ENCODE measurements around the gene USP6. TPM values are rescaled to one million over a fixed set of nuclear protein-coding genes. Genes with fewer than 3 reads are reported as not detected.
A peak's percentile ranks its signal among the peaks of the same experiment; 100 is the strongest.

The USP6 gene
- total RNA-seq, 1 experiment from 2014 or later = 0.11 TPM

- no peaks in the 10 kb centered on the region for H4K20me1 ChIP-seq (ENCODE audit: insufficient read depth)
- peaks cover 8% of the 10 kb centered on the region for H3K4me1 ChIP-seq (replicated peaks; ENCODE audit: insufficient read depth)
- no peaks in the 10 kb centered on the region for H3K79me2 ChIP-seq (ENCODE audit: low read depth)
- H3K4me3 ChIP-seq = no peak overlapping the region
- H3K36me3 ChIP-seq (ENCODE audit: low read depth) = no peaks in the 10 kb centered on the region
- POLR2A ChIA-PET (ENCODE audit: unreplicated experiment) = no interaction called here
- CTCF ChIA-PET = no interaction called here
- peaks cover 4% of the 10 kb centered on the region; the same call in 1 of the 2 replicates for H3F3A ChIP-seq (ENCODE audit: insufficient read depth, low read depth)
- intact Hi-C loops (cut with micrococcal nuclease; ENCODE audit: unreplicated experiment) = no loop called here
- H2AFZ ChIP-seq = no peak overlapping the region
- no peak for DNase-seq
- no peak overlapping the region for H3K4me2 ChIP-seq
- no peaks in the 10 kb centered on the region for H3K9me3 ChIP-seq (ENCODE audit: insufficient read depth, low read depth)
- TF ChIP-seq CTCF (conservative IDR thresholded peaks at IDR 0.05) = no peak
- TF ChIP-seq EZH2 (IDR thresholded peaks at IDR 0.05; ENCODE audit: low read depth) = no peak
- no peaks in the 10 kb centered on the region for H3K9me2 ChIP-seq (ENCODE audit: insufficient read depth)
- no TSS peak for BruUV-seq (replicated peaks)
- H3K27me3 ChIP-seq (ENCODE audit: insufficient read depth, low read depth) = no peaks in the 10 kb centered on the region
- H3K27ac ChIP-seq = no peak overlapping the region
Observed at GRCh38 chr17:5203178-5203907, 87.5 kb downstream of the USP6 start.

- ChIA-PET CTCF (no interaction called here), POLR2A (ENCODE audit: unreplicated experiment) (no interaction called here)
- H3K9me3 ChIP-seq (ENCODE audit: insufficient read depth, low read depth) = no peaks in the 10 kb centered on the region
- peaks cover 4% of the 10 kb centered on the region; the same call in 1 of the 2 replicates for H3F3A ChIP-seq (ENCODE audit: insufficient read depth, low read depth)
- H2AFZ ChIP-seq = no peak overlapping the region
- no peak overlapping the region for H3K27ac ChIP-seq
- H3K9me2 ChIP-seq (ENCODE audit: insufficient read depth) = no peaks in the 10 kb centered on the region
- no TSS peak for BruUV-seq (replicated peaks)
- H3K79me2 ChIP-seq (ENCODE audit: low read depth) = no peaks in the 10 kb centered on the region
- peaks cover 8% of the 10 kb centered on the region for H3K4me1 ChIP-seq (replicated peaks; ENCODE audit: insufficient read depth)
- H3K4me3 ChIP-seq = no peak overlapping the region
- intact Hi-C loops (cut with micrococcal nuclease; ENCODE audit: unreplicated experiment) = no loop called here
- peak in 1 of 2 experiments; percentile 58 for DNase-seq
- no peak for TF ChIP-seq EZH2 (IDR thresholded peaks at IDR 0.05; ENCODE audit: low read depth)
- TF ChIP-seq CTCF (conservative IDR thresholded peaks at IDR 0.05) = no peak
- H3K27me3 ChIP-seq (ENCODE audit: insufficient read depth, low read depth) = no peaks in the 10 kb centered on the region
- no peaks in the 10 kb centered on the region for H4K20me1 ChIP-seq (ENCODE audit: insufficient read depth)
- H3K4me2 ChIP-seq = no peak overlapping the region
- no peaks in the 10 kb centered on the region for H3K36me3 ChIP-seq (ENCODE audit: low read depth)
Observed at GRCh38 chr17:5203908-5204294, 88.1 kb downstream of the USP6 start.

- no peak overlapping the region for H2AFZ ChIP-seq
- no peak overlapping the region for H3K27ac ChIP-seq
- H3K9me2 ChIP-seq (ENCODE audit: insufficient read depth) = no peaks in the 10 kb centered on the region
- no peaks in the 10 kb centered on the region for H3K36me3 ChIP-seq (ENCODE audit: low read depth)
- intact Hi-C loops (cut with micrococcal nuclease; ENCODE audit: unreplicated experiment) = no loop called here
- no peaks in the 10 kb centered on the region for H3F3A ChIP-seq (ENCODE audit: insufficient read depth, low read depth)
- H4K20me1 ChIP-seq (ENCODE audit: insufficient read depth) = no peaks in the 10 kb centered on the region
- H3K27me3 ChIP-seq (ENCODE audit: insufficient read depth, low read depth) = no peaks in the 10 kb centered on the region
- H3K4me3 ChIP-seq = no peak overlapping the region
- ChIA-PET POLR2A (ENCODE audit: unreplicated experiment) (no interaction called here), CTCF (no interaction called here)
- H3K9me3 ChIP-seq (ENCODE audit: insufficient read depth, low read depth) = no peaks in the 10 kb centered on the region
- no peak for TF ChIP-seq EZH2 (IDR thresholded peaks at IDR 0.05; ENCODE audit: low read depth)
- TF ChIP-seq CTCF (conservative IDR thresholded peaks at IDR 0.05) = no peak
- H3K4me2 ChIP-seq = no peak overlapping the region
- H3K79me2 ChIP-seq (ENCODE audit: low read depth) = no peaks in the 10 kb centered on the region
- BruUV-seq (replicated peaks) = no TSS peak
- no peaks in the 10 kb centered on the region for H3K4me1 ChIP-seq (replicated peaks; ENCODE audit: insufficient read depth)
- no peak for DNase-seq
Observed at GRCh38 chr17:5209396-5209795, 93.6 kb downstream of the USP6 start.
